GM21529 (cell line): ENCODE results near the gene IGF2R.
"Not testable (repeated sequence)": the region's sequence is repeated elsewhere in the genome, so short reads cannot be mapped to it uniquely, and the experiment has no call there.

Source experiments
- ATAC-seq: cut with Tn5 transposase; IDR thresholded peaks from one replicate; pipeline ENCODE4 v1.9.1; 2021; ENCODE audit not compliant: unreplicated experiment

Gene IGF2R

DNA sequence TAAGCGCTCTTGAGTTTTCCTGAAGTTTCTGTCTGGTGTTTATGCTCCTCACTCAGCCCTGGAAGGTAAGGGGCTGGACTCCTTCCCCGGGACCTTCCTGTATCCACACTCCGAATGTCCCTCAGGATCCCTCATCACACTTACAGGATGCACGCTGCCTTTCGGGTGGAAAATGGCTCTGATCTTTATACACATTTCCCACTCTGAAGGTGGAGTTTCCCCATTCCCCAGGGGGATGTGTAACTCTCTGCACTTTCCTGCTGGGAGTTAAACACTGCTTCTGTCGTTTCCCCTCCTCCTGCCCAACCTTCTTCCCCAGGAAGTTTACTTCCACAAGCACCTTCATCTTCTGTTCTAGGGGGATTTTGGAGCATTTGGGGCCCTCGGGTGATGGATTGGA is 17.1 kb upstream of the IGF2R start:
- no peak for ATAC-seq

GRCh38 chr6:159952289-159953005 is 16.4 kb upstream of the IGF2R start:
- no peak for ATAC-seq

DNA sequence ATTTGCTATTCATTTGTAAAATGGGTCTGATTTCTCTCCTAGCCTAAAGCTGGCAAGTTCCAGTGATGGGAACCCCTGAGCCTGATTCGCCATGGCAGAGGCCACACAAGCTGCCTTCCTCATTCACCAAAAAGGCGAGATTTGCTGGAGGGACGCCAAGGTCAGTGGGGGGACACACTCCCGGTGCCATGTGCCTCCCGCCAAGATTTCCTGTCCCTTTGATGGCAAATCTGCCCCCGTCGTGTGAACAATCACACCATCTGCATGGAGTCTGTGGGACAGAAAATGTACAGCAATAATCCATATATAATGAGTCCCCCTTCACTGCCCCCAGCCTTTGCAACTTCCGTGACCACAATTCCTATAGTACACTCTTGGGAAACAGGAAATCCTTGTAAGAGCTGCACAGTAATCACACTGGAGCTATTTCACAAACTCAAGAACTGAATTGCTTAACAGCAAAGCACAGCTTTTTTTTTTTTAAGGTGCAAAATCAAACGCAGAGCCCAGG is 15.7 kb upstream of the IGF2R start:
- ATAC-seq = no peak

DNA sequence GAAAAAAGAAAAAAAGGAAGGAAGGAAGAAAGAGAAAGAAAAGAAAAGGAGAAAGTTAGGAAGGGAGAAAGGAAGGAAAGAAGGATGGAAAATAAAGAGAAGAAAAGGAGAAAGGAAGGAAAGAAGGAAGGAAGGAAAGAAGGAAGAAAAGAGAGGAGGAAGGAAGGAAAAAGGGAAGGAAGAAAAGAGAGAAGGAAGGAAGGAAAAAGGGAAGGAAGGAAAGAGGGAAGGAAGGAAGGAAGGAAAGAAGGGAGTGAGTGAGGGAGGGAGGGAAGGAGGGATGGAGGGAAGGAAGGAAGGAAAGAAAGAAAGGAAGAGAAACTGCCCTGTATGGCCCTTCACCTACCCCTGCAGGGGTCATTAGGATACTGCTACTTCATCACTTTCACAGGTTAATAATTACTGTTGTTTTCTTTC is 12.9 kb upstream of the IGF2R start:
- no peak for ATAC-seq

GRCh38 chr6:159957071-159957673 is 11.7 kb upstream of the IGF2R start:
- ATAC-seq = no peak

GRCh38 chr6:159959165-159959975 is 9.5 kb upstream of the IGF2R start:
- peak; percentile 72 for ATAC-seq

GRCh38 chr6:159959976-159960384 is 8.9 kb upstream of the IGF2R start:
- no peak for ATAC-seq

DNA sequence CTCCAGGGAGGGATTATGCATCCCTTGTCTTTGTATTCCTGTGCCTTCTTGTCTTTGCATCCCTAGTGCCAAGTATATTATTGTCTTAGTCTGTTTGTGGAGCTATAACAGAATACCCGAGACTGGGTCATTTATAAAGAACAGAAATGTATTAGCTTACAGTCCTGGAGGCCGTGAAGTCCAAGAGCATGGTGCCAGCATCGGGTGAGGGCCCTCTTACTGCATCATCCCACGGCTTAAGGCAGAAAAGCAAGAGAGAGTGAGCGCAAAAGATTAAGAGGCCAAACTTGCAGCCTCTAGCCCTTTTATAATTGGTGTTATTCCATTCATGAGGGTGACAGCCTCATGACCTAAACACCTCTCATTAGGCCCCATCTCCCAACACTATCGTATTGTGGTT is 8.4 kb upstream of the IGF2R start:
- ATAC-seq = no peak

- no peak for ATAC-seq
These were observed 7.4 kb upstream of the IGF2R start for GRCh38 chr6:159961528-159961927.

GRCh38 chr6:159963111-159963510 is 5.8 kb upstream of the IGF2R start:
- ATAC-seq = no peak

DNA sequence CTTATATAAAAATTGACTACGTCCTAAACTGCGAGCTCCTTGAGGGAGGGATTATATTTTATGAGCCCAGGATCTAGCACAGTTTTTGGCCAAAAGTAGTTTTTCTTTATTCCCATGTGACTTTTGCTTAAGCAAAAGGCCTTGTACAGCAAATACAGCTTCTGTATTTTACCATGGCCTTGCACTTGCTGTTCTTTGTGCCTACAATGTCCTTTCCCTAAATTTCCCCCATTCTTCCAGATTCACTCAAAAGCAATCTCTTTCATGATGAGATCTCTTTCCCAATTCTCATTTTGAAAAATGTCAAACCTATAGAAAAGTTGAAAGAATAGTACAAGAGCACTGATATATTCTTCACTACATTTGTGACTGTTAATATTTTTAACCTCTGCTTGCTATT is 4.8 kb upstream of the IGF2R start:
- no peak for ATAC-seq

GRCh38 chr6:159966339-159966738 is 2.5 kb upstream of the IGF2R start:
- no peak for ATAC-seq

DNA sequence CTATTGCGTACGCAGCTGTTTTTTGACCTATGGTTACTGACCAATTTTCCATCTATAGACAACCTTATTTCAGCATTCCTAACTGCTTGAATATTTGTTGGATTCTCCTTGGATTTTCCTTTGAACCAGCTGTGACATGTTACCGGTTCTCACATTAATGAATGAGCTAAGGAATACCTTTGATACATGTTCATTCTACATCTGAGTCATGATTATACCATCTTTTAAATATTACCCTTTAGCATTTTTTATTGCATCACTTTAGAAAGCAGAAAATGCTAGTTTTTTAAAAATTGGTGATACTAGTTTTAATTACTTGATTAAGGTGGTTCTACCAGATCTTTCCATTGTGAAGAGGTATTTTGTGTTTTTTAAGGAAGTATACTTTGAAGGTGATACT is 1.9 kb upstream of the IGF2R start:
- ATAC-seq = no peak

GRCh38 chr6:159967621-159968020 is 1.3 kb upstream of the IGF2R start:
- ATAC-seq = not testable (repeated sequence)

DNA sequence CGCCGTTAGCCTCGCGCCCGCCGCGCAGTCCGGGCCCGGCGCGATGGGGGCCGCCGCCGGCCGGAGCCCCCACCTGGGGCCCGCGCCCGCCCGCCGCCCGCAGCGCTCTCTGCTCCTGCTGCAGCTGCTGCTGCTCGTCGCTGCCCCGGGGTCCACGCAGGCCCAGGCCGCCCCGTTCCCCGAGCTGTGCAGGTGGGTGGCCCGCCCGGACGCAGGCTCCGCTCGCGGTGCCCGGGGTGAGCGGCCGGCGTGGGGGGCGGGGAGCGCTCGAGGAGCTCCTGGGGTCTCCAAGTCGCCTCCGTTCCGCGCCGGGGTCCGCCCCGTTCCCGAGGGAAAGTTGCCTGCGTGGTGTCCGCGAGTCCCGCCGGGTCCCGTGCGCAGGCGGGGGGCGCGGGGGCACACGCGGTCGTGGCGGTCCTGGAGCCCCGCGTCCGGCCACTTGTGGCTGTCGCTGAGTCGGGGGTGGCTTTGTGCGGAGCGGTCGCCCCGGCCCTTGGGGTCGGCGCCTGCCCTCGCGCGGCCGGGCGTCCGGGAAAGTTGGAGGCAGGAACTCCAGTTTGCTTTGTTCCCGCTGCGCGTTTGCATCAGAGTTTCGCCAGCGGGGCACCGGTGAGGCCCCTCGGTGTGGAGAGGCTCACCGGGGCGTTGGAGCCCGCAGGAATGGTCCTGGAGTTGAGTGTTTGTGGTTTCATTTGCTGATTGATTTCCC is 476 bp downstream of the IGF2R start:
- ATAC-seq = peak; percentile 31

- ATAC-seq = peak; percentile 31
These were observed 1.0 kb downstream of the IGF2R start for GRCh38 chr6:159969921-159970320.

GRCh38 chr6:159970659-159971063 is 1.8 kb downstream of the IGF2R start:
- ATAC-seq = no peak

- ATAC-seq = no peak
These were observed 2.7 kb downstream of the IGF2R start for GRCh38 chr6:159971341-159972178.

DNA sequence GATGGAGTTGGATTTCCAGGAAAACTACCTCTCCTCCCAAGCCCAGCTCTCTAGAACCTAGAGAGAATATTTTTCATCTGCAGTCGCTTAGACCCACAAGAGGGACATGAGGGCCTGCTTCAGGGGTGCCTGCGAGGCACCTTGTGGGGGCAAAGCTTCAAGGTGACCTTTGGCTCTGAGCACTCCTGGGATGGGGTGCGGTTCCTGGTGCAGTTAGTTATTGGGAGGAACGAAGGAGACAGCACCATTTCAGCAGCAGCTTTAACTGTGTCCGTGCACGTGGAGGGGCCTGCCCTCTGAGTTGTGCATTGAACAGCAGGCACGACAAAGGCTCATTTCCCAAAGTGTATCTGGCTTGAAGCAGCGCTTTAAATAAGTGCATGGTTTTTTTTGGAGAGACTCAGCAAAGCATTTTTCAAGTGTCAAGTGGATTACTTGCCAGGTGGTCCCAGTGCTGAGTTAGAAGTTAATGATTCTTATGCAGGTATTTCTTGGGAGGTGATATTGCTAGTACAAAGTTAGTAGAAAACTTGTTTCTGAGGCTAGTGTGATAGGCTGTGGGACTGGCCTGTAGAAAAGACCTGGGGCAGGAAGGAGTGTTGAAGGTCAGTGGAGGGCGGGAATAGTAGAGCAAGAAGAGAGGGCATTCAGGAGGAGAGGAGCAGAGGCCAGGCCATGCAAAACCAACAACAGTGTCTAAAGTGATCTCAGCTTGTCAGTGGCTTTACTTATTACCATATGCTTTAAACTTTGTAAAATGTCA is 3.8 kb downstream of the IGF2R start:
- no peak for ATAC-seq

- ATAC-seq = no peak
These were observed 4.5 kb downstream of the IGF2R start for GRCh38 chr6:159973406-159973805.
